Stimulated activated CD8-positive, alpha-beta memory T cell treated with anti-CD3 and anti-CD28 coated beads, Interleukin-15, amount 100 ng/mL, for 4 hours (primary cell): ENCODE data around the gene SGK1.

ENCODE experiments used
- DNase-seq, 2 donors: peaks; one replicate each; pipeline ENCODE4 v3.0.0-alpha.2; 2020; ENCODE audit warnings: low read depth in 2 of 2

The SGK1 gene

GRCh38 chr6:134171517-134171916 lies 146.4 kb downstream of the SGK1 start:
- no peak for DNase-seq

- DNase-seq: no peak
Measured at GRCh38 chr6:134170844-134171243, 147.1 kb downstream of the SGK1 start.

GRCh38 chr6:134169871-134170486 lies 147.9 kb downstream of the SGK1 start:
- DNase-seq: no peak

- no peak for DNase-seq
Measured at GRCh38 chr6:134168590-134169208, 149.2 kb downstream of the SGK1 start.

GRCh38 chr6:134166511-134167261 lies 151.2 kb downstream of the SGK1 start:
- DNase-seq: no peak

- DNase-seq: no peak
Measured at GRCh38 chr6:134165561-134166201, 152.2 kb downstream of the SGK1 start.

- DNase-seq: no peak
Measured at GRCh38 chr6:134164300-134164699, 153.6 kb downstream of the SGK1 start.

- DNase-seq: no peak
Measured at GRCh38 chr6:134162932-134163331, 155.0 kb downstream of the SGK1 start.

- no peak for DNase-seq
Measured at GRCh38 chr6:134161041-134161440, 156.9 kb downstream of the SGK1 start.

GRCh38 chr6:134152767-134153485 lies 165.0 kb downstream of the SGK1 start:
- DNase-seq: no peak

GRCh38 chr6:134148566-134148965 lies 169.3 kb downstream of the SGK1 start:
- DNase-seq: no peak

- no peak for DNase-seq
Measured at GRCh38 chr6:134147034-134147533, 170.8 kb downstream of the SGK1 start.

- DNase-seq: no peak
Measured at GRCh38 chr6:134146268-134147033, 171.5 kb downstream of the SGK1 start.

- no peak for DNase-seq
Measured at GRCh38 chr6:134145786-134146185, 172.1 kb downstream of the SGK1 start.

- no peak for DNase-seq
Measured at GRCh38 chr6:134138226-134138975, 179.5 kb downstream of the SGK1 start.

GRCh38 chr6:134134654-134135053 lies 183.3 kb downstream of the SGK1 start:
- no peak for DNase-seq

- DNase-seq: no peak
Measured at GRCh38 chr6:134132494-134133141, 185.3 kb downstream of the SGK1 start.

- DNase-seq: no peak
Measured at GRCh38 chr6:134131530-134132139, 186.3 kb downstream of the SGK1 start.

- no peak for DNase-seq
Measured at GRCh38 chr6:134128146-134128545, 189.8 kb downstream of the SGK1 start.
